HEK293 (cell line): ENCODE data around the gene ITGA7.

Source experiments
- CTCF ChIP-seq: fragments of 450-650 bp; formaldehyde crosslinking; IDR thresholded peaks from 2 replicates; pipeline ENCODE4 v1.5.1; 2016; ENCODE audit warnings: missing biosample characterization, missing genetic modification characterization
- GLI4 ChIP-seq: fragments of 450-650 bp; formaldehyde crosslinking; IDR thresholded peaks from 2 replicates; pipeline ENCODE4 v1.5.1; 2016; ENCODE audit warnings: missing biosample characterization, missing genetic modification characterization
- SP7 ChIP-seq: fragments of 450-650 bp; formaldehyde crosslinking; IDR thresholded peaks from 2 replicates; pipeline ENCODE4 v1.5.1; 2016; ENCODE audit warnings: missing biosample characterization, missing genetic modification characterization
- ZBTB6 ChIP-seq: fragments of 450-650 bp; formaldehyde crosslinking; IDR thresholded peaks from 2 replicates; pipeline ENCODE4 v1.5.1; 2017; ENCODE audit warnings: missing biosample characterization, missing genetic modification characterization
- ZNF394 ChIP-seq: fragments of 450-650 bp; formaldehyde crosslinking; IDR thresholded peaks from 2 replicates; pipeline ENCODE4 v1.5.1; 2016; ENCODE audit warnings: missing biosample characterization, missing genetic modification characterization, mild to moderate bottlenecking, moderate library complexity, borderline replicate concordance
- ZNF449 ChIP-seq: fragments of 450-650 bp; formaldehyde crosslinking; IDR thresholded peaks from 2 replicates; pipeline ENCODE4 v1.5.1; 2017; ENCODE audit warnings: missing biosample characterization, mild to moderate bottlenecking, missing genetic modification characterization, moderate library complexity
- ZNF514 ChIP-seq: fragments of 450-650 bp; formaldehyde crosslinking; IDR thresholded peaks from 2 replicates; pipeline ENCODE4 v1.5.1; 2016; ENCODE audit warnings: missing biosample characterization, missing genetic modification characterization
- ZNF518A ChIP-seq: fragments of 450-650 bp; formaldehyde crosslinking; conservative IDR thresholded peaks from 2 replicates; pipeline ENCODE4 v1.5.1; 2016; ENCODE audit warnings: low read depth, missing biosample characterization, missing genetic modification characterization
- ZNF629 ChIP-seq: fragments of 450-650 bp; formaldehyde crosslinking; IDR thresholded peaks from 2 replicates; pipeline ENCODE4 v1.5.1; 2017; ENCODE audit warnings: missing biosample characterization, missing genetic modification characterization
- ZNF776 ChIP-seq: fragments of 450-650 bp; formaldehyde crosslinking; IDR thresholded peaks from 2 replicates; pipeline ENCODE4 v1.5.0; 2017; ENCODE audit warnings: missing biosample characterization, missing genetic modification characterization, borderline replicate concordance
- ZNF777 ChIP-seq: fragments of 450-650 bp; formaldehyde crosslinking; IDR thresholded peaks from 2 replicates; pipeline ENCODE4 v1.5.1; 2017; ENCODE audit warnings: missing biosample characterization, missing genetic modification characterization, borderline replicate concordance
- ZSCAN16 ChIP-seq: fragments of 450-650 bp; formaldehyde crosslinking; IDR thresholded peaks from 2 replicates; pipeline ENCODE4 v1.5.1; 2016; ENCODE audit warnings: missing biosample characterization, missing genetic modification characterization

DNA sequence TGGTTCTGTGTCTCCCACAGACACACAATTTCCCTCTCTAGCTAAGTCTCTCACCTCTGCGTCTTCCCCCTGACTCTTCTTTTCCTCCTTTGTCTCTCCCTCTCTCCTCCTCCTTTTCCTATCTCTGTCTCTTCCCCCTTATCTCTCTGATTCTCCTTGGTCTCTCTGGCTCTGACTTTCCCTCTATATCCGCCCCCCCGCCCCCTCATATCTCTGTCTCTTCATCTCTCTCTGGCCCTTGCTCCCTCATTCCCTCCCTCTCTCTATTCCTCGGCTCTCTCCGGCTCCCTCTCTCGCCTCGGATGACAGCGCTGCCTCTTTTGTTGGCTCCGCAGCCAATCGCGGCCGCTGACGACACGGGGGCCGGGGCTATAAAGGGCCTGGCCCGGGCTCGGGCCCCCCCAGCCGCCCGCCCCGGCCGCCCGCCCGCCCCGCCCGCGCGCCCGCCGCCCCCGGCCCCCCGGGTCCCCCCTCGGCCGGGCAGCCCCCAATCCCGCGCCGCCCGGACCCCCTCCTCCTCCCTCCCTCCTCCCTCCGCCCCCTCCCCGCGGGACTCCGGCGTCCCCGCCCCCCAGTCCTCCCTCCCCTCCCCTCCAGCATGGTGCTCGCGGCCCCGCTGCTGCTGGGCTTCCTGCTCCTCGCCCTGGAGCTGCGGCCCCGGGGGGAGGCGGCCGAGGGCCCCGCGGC, 35.2 kb upstream of the ITGA7 start, which contains the start of gene GDF11:
- TF ChIP-seq ZNF394 (tag by site-specific recombination) (no peak), CTCF (tag by site-specific recombination) (peak; percentile 29; the same call in 1 of the 2 replicates), ZNF776 (no peak), ZNF629 (no peak), ZSCAN16 (no peak), SP7 (peak; percentile 76), GLI4 (tag by site-specific recombination) (no peak), ZNF514 (no peak), ZBTB6 (tag by site-specific recombination) (peak; percentile 79; the same call in 1 of the 2 replicates), ZNF449 (no peak), ZNF777 (tag by site-specific recombination) (no peak; the same call in 1 of the 2 replicates), ZNF518A (tag by site-specific recombination) (no peak)
